H1 (cell line): Measurements from ENCODE around the gene HSPA5.
"Not testable (repeated sequence)": the region's sequence is repeated elsewhere in the genome, so short reads cannot be mapped to it uniquely, and the experiment has no call there.

ENCODE experiments used
- CEBPB ChIP-seq: IDR thresholded peaks from 2 replicates; pipeline ENCODE4 v1.6.1; 2012; ENCODE audit warnings: low read depth, low read length
- CHD1 ChIP-seq: IDR thresholded peaks from 2 replicates; pipeline ENCODE4 v1.6.1; 2012; ENCODE audit warnings: low read depth, low read length, improper control_type of control experiment
- CHD2 ChIP-seq: IDR thresholded peaks from 2 replicates; pipeline ENCODE4 v1.6.1; 2012; ENCODE audit warnings: low read length, improper control_type of control experiment
- CTCF ChIP-seq, 3 experiments: IDR thresholded peaks; 1 replicate in 2 of 3; 2 replicates in 1 of 3; pipeline versions ENCODE4 v1.5.1 to v1.6.1; 2011; ENCODE audit warnings: low read length in 3 of 3, mild to moderate bottlenecking in 3 of 3, inconsistent platforms in 2 of 3, low read depth in 1 of 3, moderate library complexity in 1 of 3; ENCODE audit not compliant: insufficient read depth in 1 of 3; ENCODE audit errors: control extremely low read depth in 1 of 3
- GTF2F1 ChIP-seq: IDR thresholded peaks from 2 replicates; pipeline ENCODE4 v1.6.1; 2012; ENCODE audit warnings: low read depth, low read length, improper control_type of control experiment, borderline replicate concordance
- POLR2A ChIP-seq, 2 experiments: IDR thresholded peaks; 1 replicate in 1 of 2; 2 replicates in 1 of 2; pipeline ENCODE4 v1.6.1; 2011; ENCODE audit warnings: low read depth in 2 of 2, low read length in 2 of 2, mild to moderate bottlenecking in 2 of 2; ENCODE audit errors: control extremely low read depth in 1 of 2
- POLR2AphosphoS5 ChIP-seq: IDR thresholded peaks from 2 replicates; pipeline ENCODE4 v1.6.1; 2011; ENCODE audit warnings: low read depth, low read length
- POU5F1 ChIP-seq: IDR thresholded peaks from 2 replicates; pipeline ENCODE4 v1.6.1; 2011; ENCODE audit warnings: low read depth, mild to moderate bottlenecking, low read length, moderate library complexity
- RNF2 ChIP-seq: fragments of 200-900, 300-1000 bp; sonication (generic); IDR thresholded peaks from 2 replicates; pipeline ENCODE4 v1.7.1; 2016; ENCODE audit warnings: borderline replicate concordance, low read depth, mild to moderate bottlenecking, antibody characterized with exemption, low read length; ENCODE audit not compliant: poor library complexity, severe bottlenecking; ENCODE audit errors: missing control alignments
- TAF1 ChIP-seq: IDR thresholded peaks from 2 replicates; pipeline ENCODE4 v1.6.1; 2011; ENCODE audit warnings: mild to moderate bottlenecking, low read depth, low read length

GRCh38 chr9:125264068-125264467 lies 22.9 kb upstream of the HSPA5 start:
- not testable (repeated sequence) for TF ChIP-seq CEBPB; CTCF (IDR thresholded peaks at IDR 0.05; ENCODE audit: control extremely low read depth in 1 of 3, insufficient read depth in 1 of 3, low read depth in 1 of 3, low read length in 3 of 3); RNF2; POLR2A (IDR thresholded peaks at IDR 0.05; ENCODE audit: control extremely low read depth in 1 of 2, low read depth in 2 of 2, low read length in 2 of 2); CHD2; POLR2AphosphoS5; GTF2F1; TAF1; CHD1; POU5F1
